Large intestine (tissue), 3 donors: ENCODE data around the gene C20orf96. TPM values are rescaled to one million over a fixed set of nuclear protein-coding genes. Genes with fewer than 3 reads are reported as not detected.
"Not testable (repeated sequence)": the region's sequence is repeated elsewhere in the genome, so short reads cannot be mapped to it uniquely, and the experiment has no call there.

Experiments used
- DNase-seq, 2 donors: peaks; one replicate each; pipeline versions ENCODE4 v3.0.0 to v3.0.0-alpha.2; 2013
- H3K27ac ChIP-seq: one replicate; pipeline ENCODE4 v1.5.1; 2013; ENCODE audit warnings: low read length
- H3K27me3 ChIP-seq: 2 replicates; pipeline ENCODE4 v1.6.1; 2013; ENCODE audit warnings: low read length; ENCODE audit not compliant: control insufficient read depth, insufficient read depth
- H3K36me3 ChIP-seq: 2 replicates; pipeline ENCODE4 v1.6.1; 2013; ENCODE audit warnings: low read length; ENCODE audit not compliant: control insufficient read depth, insufficient read depth
- H3K4me1 ChIP-seq: one replicate; pipeline ENCODE4 v1.6.1; 2013; ENCODE audit warnings: low read length; ENCODE audit not compliant: control insufficient read depth, insufficient read depth
- H3K4me3 ChIP-seq: one replicate; pipeline ENCODE4 v1.5.1; 2013; ENCODE audit warnings: low read length
- H3K9me3 ChIP-seq: one replicate; pipeline ENCODE4 v1.6.1; 2013; ENCODE audit warnings: mild to moderate bottlenecking, low read depth, low read length, moderate library complexity; ENCODE audit not compliant: control insufficient read depth
- WGBS: methylation state at CpG from one replicate; pipeline ENCODE4 v1.1.5; 2013; ENCODE audit warnings: low lambda C conversion rate; ENCODE audit not compliant: insufficient coverage; 5-methylcytosine and 5-hydroxymethylcytosine counted together
- polyA plus RNA-seq: library from polyadenylated mRNA; unstranded; fragments of 120-200 nt; gene quantifications from one replicate; pipeline ENCODE4 v1.2.1, GENCODE V29; 2013

Gene C20orf96
- polyA plus RNA-seq, 1 donor: 12.0 TPM

GRCh38 chr20:237929-238328 lies 52.6 kb downstream of the C20orf96 start:
- H3K4me3 ChIP-seq: no peak overlapping the region
- no peak overlapping the region for H3K27ac ChIP-seq
- H3K4me1 ChIP-seq: no peaks in the 10 kb centered on the region
- H3K36me3 ChIP-seq: no peaks in the 10 kb centered on the region
- DNase-seq: no peak
- H3K27me3 ChIP-seq: peaks cover 6% of the 10 kb centered on the region
- WGBS: 80% methylated on average over 1 of the region's 3 CpGs
- no peaks in the 10 kb centered on the region for H3K9me3 ChIP-seq

GRCh38 chr20:237489-237888 lies 53.1 kb downstream of the C20orf96 start:
- Histone ChIP-seq H3K4me1 (no peaks in the 10 kb centered on the region), H3K9me3 (no peaks in the 10 kb centered on the region), H3K27ac (no peak overlapping the region), H3K36me3 (no peaks in the 10 kb centered on the region), H3K4me3 (no peak overlapping the region), H3K27me3 (peaks cover 6% of the 10 kb centered on the region)
- WGBS: 82% methylated on average over 3 of the region's 4 CpGs
- no peak for DNase-seq

- Histone ChIP-seq H3K27ac (no peak overlapping the region), H3K9me3 (no peaks in the 10 kb centered on the region), H3K27me3 (peaks cover 3% of the 10 kb centered on the region), H3K4me1 (no peaks in the 10 kb centered on the region), H3K4me3 (no peak overlapping the region), H3K36me3 (no peaks in the 10 kb centered on the region)
- no CpG with 5 or more reads among the region's 1 CpG for WGBS
- DNase-seq: no peak
Measured at GRCh38 chr20:235891-236290, 54.7 kb downstream of the C20orf96 start.

GRCh38 chr20:227439-228105 lies 63.0 kb downstream of the C20orf96 start:
- no peak overlapping the region for H3K27ac ChIP-seq
- no peaks in the 10 kb centered on the region for H3K9me3 ChIP-seq
- DNase-seq: no peak
- H3K27me3 ChIP-seq: peaks cover 3% of the 10 kb centered on the region
- H3K36me3 ChIP-seq: no peaks in the 10 kb centered on the region
- no peaks in the 10 kb centered on the region for H3K4me1 ChIP-seq
- H3K4me3 ChIP-seq: no peak overlapping the region
- 100% methylated on average over 1 of the region's 3 CpGs for WGBS

- Histone ChIP-seq H3K4me1 (no peaks in the 10 kb centered on the region), H3K36me3 (no peaks in the 10 kb centered on the region), H3K27ac (no peak within 1 kb of the TSS), H3K4me3 (no peak within 1 kb of the TSS), H3K9me3 (no peaks in the 10 kb centered on the region), H3K27me3 (peaks cover 3% of the 10 kb centered on the region)
- no CpG with 5 or more reads among the region's 3 CpGs for WGBS
- no peak for DNase-seq
Measured at GRCh38 chr20:226958-227357, 63.6 kb downstream of the C20orf96 start, which contains the start of gene DEFB129. TSS of gene DEFB129 (plus strand) at chr20:227258. CDS start at chr20:227289, 31 bp downstream.

- DNase-seq, H3K4me1 ChIP-seq, H3K27me3 ChIP-seq, H3K27ac ChIP-seq, H3K36me3 ChIP-seq, H3K4me3 ChIP-seq, H3K9me3 ChIP-seq: not testable (repeated sequence)
- WGBS: 74% methylated on average over 3 of the region's 3 CpGs
Measured at GRCh38 chr20:225879-226278, 64.7 kb downstream of the C20orf96 start.

GRCh38 chr20:221258-221830 lies 69.2 kb downstream of the C20orf96 start:
- no peaks in the 10 kb centered on the region for H3K36me3 ChIP-seq
- DNase-seq: no peak
- no peaks in the 10 kb centered on the region for H3K9me3 ChIP-seq
- no peak overlapping the region for H3K4me3 ChIP-seq
- H3K27me3 ChIP-seq: peaks cover 6% of the 10 kb centered on the region
- H3K27ac ChIP-seq: no peak overlapping the region
- no CpG with 5 or more reads among the region's 1 CpG for WGBS
- no peaks in the 10 kb centered on the region for H3K4me1 ChIP-seq

Other genes with a start within 250 kb of the C20orf96 start
- not detected for gene DEFB125, start 203.1 kb downstream of the C20orf96 start, polyA plus RNA-seq
- gene DEFB126, start 148.2 kb downstream of the C20orf96 start, polyA plus RNA-seq: not detected
- gene DEFB127, start 133.3 kb downstream of the C20orf96 start, polyA plus RNA-seq: not detected
- not detected for gene DEFB128, start 101.0 kb downstream of the C20orf96 start, polyA plus RNA-seq
- not detected for gene DEFB129, start 63.5 kb downstream of the C20orf96 start, polyA plus RNA-seq
- not detected for gene DEFB132, start 33.0 kb downstream of the C20orf96 start, polyA plus RNA-seq
- 28.1 TPM for gene ZCCHC3, start 6.8 kb upstream of the C20orf96 start, polyA plus RNA-seq
- 12.7 TPM for gene SOX12, start 34.8 kb upstream of the C20orf96 start, polyA plus RNA-seq
- gene NRSN2, start 56.4 kb upstream of the C20orf96 start, polyA plus RNA-seq: 21.3 TPM
- 2.5 TPM for gene TRIB3, start 90.0 kb upstream of the C20orf96 start, polyA plus RNA-seq
- gene RBCK1, start 117.5 kb upstream of the C20orf96 start, polyA plus RNA-seq: 86.9 TPM
- 30.4 TPM for gene TBC1D20, start 171.8 kb upstream of the C20orf96 start, polyA plus RNA-seq